Tibial artery (tissue), 4 donors: Measurements from ENCODE around the gene PGLYRP3.
A peak's percentile ranks its signal among the peaks of the same experiment; 100 is the strongest.

Source experiments
- DNase-seq, 2 donors: peaks; one replicate each; pipeline ENCODE4 v3.0.0-alpha.2; 2019
- H3K27ac ChIP-seq, 2 donors: fragments of 200-600 bp; sonication (generic) in 1 of 2; 1 replicate in 1 of 2; 2 replicates in 1 of 2; pipeline ENCODE4 v1.5.1; 2018 to 2019; ENCODE audit warnings: mild to moderate bottlenecking in 1 of 2
- H3K27me3 ChIP-seq, 2 donors: fragments of 200-600 bp; sonication (generic) in 1 of 2; one replicate each; pipeline versions ENCODE4 v1.5.1 to v1.6.0; 2016 to 2019
- H3K36me3 ChIP-seq, 3 donors: fragments of 200-600 bp; sonication (generic) in 2 of 3; one replicate each; pipeline ENCODE4 v1.5.1; 2016 to 2019; ENCODE audit warnings: mild to moderate bottlenecking in 2 of 3
- H3K4me1 ChIP-seq, 4 donors: fragments of 200-600 bp; sonication (generic) in 2 of 4; 1 replicate in 3 of 4; 2 replicates in 1 of 4; pipeline ENCODE4 v1.5.1; 2016 to 2019
- H3K4me3 ChIP-seq, 2 donors: fragments of 200-600 bp; sonication (generic) in 1 of 2; 1 replicate in 1 of 2; 2 replicates in 1 of 2; pipeline ENCODE4 v1.5.1; 2018 to 2019; ENCODE audit warnings: mild to moderate bottlenecking in 2 of 2
- H3K9me3 ChIP-seq, 3 donors: fragments of 200-600 bp; sonication (generic) in 1 of 3; one replicate each; pipeline ENCODE4 v1.5.1; 2016 to 2019
- intact Hi-C: fragments of 100-400 bp; cut with DNase I; formaldehyde crosslinking; loops from one replicate; pipeline ENCODE4 v1.15.0; 2023; ENCODE audit warnings: low total_unique reads
- TF ChIP-seq, protein P1 (sequence below), 2 experiments: fragments of 200-600 bp in 1 of 2; fragments of 450-650 bp in 1 of 2; IDR thresholded peaks; one replicate each; pipeline ENCODE4 v1.5.1; 2017 to 2019; ENCODE audit warnings: antibody characterized with exemption in 2 of 2, mild to moderate bottlenecking in 1 of 2, moderate library complexity in 1 of 2

Gene PGLYRP3

DNA sequence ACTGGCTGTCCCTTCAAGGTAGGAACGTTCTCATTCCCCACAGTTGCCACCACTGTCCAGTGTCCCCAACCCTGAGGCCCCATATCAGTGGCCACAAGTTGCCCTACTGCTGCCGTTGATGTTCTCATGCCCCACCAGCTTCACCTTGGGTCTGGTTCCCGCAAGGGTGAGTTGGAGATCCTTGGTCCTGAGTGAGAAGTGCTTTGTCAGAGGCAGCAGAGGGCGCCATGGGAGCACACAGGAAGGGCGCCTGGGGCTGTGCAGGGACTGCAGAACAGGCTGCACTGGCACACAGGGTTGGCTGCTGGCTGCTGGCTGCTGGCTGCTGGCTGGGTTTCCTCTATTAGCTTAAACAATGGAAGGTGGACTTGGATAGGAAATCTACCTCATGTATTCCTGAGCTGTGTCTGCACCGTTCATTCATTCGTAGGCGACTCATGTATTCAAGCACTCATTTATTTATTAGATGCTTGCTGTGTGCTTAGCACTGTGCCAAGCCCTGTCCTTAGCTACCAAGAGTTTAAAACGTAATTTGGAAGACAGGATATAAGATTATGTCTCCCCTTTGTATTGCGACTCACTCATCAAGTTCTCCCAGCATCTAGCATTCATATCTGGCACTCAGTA, 42.8 kb upstream of the PGLYRP3 start:
- no peaks in the 10 kb centered on the region for H3K9me3 ChIP-seq
- DNase-seq: peak; percentile 49 to 73
- TF ChIP-seq, protein P1, sequence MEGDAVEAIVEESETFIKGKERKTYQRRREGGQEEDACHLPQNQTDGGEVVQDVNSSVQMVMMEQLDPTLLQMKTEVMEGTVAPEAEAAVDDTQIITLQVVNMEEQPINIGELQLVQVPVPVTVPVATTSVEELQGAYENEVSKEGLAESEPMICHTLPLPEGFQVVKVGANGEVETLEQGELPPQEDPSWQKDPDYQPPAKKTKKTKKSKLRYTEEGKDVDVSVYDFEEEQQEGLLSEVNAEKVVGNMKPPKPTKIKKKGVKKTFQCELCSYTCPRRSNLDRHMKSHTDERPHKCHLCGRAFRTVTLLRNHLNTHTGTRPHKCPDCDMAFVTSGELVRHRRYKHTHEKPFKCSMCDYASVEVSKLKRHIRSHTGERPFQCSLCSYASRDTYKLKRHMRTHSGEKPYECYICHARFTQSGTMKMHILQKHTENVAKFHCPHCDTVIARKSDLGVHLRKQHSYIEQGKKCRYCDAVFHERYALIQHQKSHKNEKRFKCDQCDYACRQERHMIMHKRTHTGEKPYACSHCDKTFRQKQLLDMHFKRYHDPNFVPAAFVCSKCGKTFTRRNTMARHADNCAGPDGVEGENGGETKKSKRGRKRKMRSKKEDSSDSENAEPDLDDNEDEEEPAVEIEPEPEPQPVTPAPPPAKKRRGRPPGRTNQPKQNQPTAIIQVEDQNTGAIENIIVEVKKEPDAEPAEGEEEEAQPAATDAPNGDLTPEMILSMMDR (IDR thresholded peaks at IDR 0.05): peak in 1 of 2 experiments; percentile 23

DNA sequence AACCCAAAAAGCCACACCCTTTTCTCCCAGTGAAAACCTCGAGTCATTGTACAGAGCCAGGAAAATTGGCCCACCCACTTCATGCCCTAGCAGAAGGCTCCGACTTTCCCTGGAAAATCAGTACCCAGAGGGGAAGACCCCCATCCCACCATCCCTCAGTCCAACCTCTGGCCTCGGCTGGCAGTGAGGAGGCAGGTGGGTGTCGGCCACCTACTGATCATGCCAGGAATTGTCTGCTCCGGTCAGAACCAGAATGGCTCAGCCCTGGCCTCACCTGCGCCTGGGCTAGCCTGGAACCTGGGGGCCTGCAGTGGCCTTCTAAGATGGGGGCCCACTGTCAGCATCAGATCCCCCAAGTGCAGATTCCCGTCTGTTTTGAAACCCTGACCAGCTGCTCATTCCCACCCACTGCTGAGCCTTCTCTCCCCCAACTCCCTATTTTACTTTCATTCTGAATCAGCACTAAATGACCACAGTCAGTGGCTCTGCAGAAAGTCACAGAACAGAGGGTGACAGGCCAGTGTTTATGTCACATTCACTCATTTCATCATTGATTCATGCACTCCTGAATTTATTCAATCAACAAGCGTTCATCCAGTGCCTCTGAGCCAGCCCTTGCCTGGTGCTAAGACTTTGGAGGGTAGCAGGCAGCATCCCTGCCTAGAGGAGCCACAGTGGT, 41.9 kb upstream of the PGLYRP3 start:
- no peak overlapping the region for H3K27ac ChIP-seq
- peaks cover 0 to 12% of the 10 kb centered on the region in 2 donors for H3K27me3 ChIP-seq
- H3K4me1 ChIP-seq: no peaks in the 10 kb centered on the region
- no peak for DNase-seq
- H3K36me3 ChIP-seq: no peaks in the 10 kb centered on the region
- no peaks in the 10 kb centered on the region for H3K9me3 ChIP-seq
- no peak overlapping the region for H3K4me3 ChIP-seq
- intact Hi-C loops: loop anchor here (5.0 kb wide), 1 partner anchor 138 kb away; no protein-coding TSS in a partner anchor
- TF ChIP-seq, protein P1 (IDR thresholded peaks at IDR 0.05): no peak

More for the DNA sequence above, 42.8 kb upstream of the PGLYRP3 start:
- Histone ChIP-seq H3K4me3 (no peak overlapping the region), H3K4me1 (no peaks in the 10 kb centered on the region), H3K27me3 (peaks cover 0 to 7% of the 10 kb centered on the region in 2 donors), H3K27ac (no peak overlapping the region), H3K36me3 (no peaks in the 10 kb centered on the region)
- intact Hi-C loops: no loop called here

DNA sequence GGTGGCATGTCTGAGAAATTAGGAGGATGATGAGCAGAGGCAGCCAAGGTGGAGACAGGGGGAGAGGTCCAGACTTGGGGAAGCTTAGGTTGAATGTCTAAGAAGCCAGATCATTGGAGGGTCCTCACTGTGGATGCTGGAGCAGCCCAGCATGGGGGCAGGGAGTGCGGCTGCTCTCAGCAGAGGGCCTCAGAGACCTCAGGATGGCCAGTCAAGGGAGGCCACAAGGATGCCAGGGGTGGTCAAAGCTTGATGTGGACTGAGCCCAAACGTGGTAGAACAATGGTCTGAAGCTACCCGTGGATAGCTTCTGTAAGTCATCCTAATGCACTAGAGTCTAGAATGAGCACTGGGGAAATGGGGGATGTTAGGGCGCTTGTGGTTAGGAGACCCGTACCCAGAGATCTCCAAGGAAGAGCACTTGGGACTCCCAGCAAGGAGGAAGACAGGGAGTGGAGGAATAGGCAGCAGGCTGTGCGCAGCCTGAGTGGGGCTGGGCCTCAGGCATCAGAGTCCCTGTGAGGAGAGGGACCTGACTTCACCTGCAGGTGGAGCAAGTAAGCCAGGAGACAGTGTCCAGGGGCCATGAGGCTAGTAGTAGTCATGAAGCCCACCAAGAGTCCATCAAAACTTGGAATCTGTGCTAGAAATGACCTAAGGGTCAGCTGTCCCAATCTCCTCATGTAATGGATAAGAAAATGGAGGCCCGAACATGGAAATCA, 40.6 kb upstream of the PGLYRP3 start:
- no peaks in the 10 kb centered on the region for H3K4me1 ChIP-seq
- intact Hi-C loops: loop anchor here (5.0 kb wide), 1 partner anchor 139 kb away; no protein-coding TSS in a partner anchor
- no peak for DNase-seq
- TF ChIP-seq, protein P1 (IDR thresholded peaks at IDR 0.05): peak in 1 of 2 experiments; percentile 14
- no peaks in the 10 kb centered on the region for H3K9me3 ChIP-seq
- no peak overlapping the region for H3K27ac ChIP-seq
- no peak overlapping the region for H3K4me3 ChIP-seq
- H3K36me3 ChIP-seq: no peaks in the 10 kb centered on the region
- peaks cover 0 to 24% of the 10 kb centered on the region in 2 donors for H3K27me3 ChIP-seq

DNA sequence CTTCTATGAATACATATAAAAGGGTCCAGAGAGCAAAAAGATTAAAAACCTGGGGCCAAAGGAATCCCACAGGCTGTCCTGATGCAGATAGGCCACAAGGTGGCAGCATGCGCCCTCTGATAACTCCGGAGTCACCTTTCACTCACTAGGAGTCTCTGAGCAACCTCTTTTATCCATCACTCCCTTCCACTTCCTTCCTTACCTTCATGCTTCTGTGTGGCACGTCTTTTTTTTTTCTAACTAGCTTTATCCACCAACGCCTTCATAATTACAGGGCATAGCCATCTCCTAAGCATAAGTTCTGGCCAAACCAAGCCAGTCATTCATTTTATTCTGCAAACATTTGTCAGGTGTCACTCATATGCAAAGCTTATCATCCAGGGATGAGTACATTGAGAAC, 39.8 kb upstream of the PGLYRP3 start:
- TF ChIP-seq, protein P1 (IDR thresholded peaks at IDR 0.05): peak; percentile 83 to 88
- peak in 1 of 2 donors; percentile 50 for DNase-seq
- Histone ChIP-seq H3K4me1 (no peaks in the 10 kb centered on the region), H3K9me3 (no peaks in the 10 kb centered on the region), H3K36me3 (no peaks in the 10 kb centered on the region), H3K27ac (no peak overlapping the region), H3K4me3 (no peak overlapping the region), H3K27me3 (peaks cover 0 to 33% of the 10 kb centered on the region in 2 donors)
- intact Hi-C loops: loop anchor here (5.0 kb wide), 1 partner anchor 140 kb away; no protein-coding TSS in a partner anchor

DNA sequence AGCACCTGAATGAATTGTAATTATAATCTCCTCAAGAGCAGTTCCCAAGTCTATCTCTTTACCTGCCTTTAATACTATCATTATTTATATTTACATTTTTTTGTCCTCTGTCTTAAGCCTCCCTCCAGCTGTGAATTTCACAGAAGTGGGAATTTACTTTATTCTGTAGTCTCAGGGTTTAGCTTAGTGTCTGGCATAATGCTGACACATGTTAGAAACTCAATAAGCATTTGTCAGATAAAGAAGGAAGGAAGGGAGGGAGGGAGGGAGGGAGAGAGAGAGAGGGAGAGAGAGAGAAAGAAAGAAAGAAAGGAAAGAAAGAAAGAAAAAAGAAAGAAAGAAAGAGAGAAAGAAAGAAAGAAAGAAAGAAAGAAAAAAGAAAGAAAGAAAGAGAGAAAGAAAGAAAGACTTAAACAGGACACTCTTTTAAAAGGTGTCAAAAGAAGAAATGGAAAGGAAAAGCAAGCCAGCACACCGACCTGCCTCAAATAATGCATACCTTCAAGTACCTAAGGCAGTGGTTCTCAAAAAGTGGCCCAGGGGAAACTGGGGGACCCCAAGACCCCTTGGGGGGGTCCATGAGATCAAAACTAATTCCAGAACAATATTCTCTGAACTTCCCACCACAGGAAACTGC, 37.7 kb upstream of the PGLYRP3 start:
- Histone ChIP-seq H3K4me3 (no peak overlapping the region), H3K9me3 (no peaks in the 10 kb centered on the region), H3K4me1 (no peaks in the 10 kb centered on the region), H3K27me3 (peaks cover 0 to 51% of the 10 kb centered on the region in 2 donors), H3K27ac (no peak overlapping the region), H3K36me3 (no peaks in the 10 kb centered on the region)
- TF ChIP-seq, protein P1 (IDR thresholded peaks at IDR 0.05): no peak
- no peak for DNase-seq
- intact Hi-C loops: loop anchor here (5.0 kb wide), 1 partner anchor 142 kb away; no protein-coding TSS in a partner anchor
